ENCODE data around the gene PHKA2. TPM values are rescaled to one million over a fixed set of nuclear protein-coding genes. Genes with fewer than 3 reads are reported as not detected.

The PHKA2 gene
- total and polyA plus RNA-seq, 10 of the 15 experiments (the other 5 are each of a cell fraction or from before 2014, with no cell fraction given) = 1.4 to 25.6 (median 15.4) TPM

DNA sequence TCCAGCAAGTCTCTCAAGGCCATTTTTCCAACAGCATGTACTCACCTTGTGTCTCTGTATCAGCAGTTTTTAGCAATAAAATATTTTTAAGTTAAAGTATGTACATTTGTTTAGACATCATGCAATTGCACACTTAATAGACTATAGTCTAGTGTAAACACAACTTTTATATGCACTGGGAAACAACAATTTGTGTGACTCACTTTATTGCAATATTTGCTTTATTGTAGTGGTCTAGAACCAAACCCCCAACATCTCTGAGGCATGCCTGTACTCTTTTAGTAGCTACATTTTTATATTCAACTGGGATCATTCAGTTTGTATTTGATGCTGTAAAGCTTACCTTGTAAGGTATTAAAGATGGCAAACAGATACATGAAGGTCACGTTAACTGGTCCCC is 14.7 kb upstream of the PHKA2 start:
- no peak for FAIRE-seq
- no peak for TF ChIP-seq E4F1 (IDR thresholded peaks at IDR 0.05; ENCODE audit: borderline replicate concordance, partially characterized antibody)
- TF ChIP-seq MTA3 (IDR thresholded peaks at IDR 0.05; ENCODE audit: borderline replicate concordance, low read length) = no peak
- TF ChIP-seq, protein P1, sequence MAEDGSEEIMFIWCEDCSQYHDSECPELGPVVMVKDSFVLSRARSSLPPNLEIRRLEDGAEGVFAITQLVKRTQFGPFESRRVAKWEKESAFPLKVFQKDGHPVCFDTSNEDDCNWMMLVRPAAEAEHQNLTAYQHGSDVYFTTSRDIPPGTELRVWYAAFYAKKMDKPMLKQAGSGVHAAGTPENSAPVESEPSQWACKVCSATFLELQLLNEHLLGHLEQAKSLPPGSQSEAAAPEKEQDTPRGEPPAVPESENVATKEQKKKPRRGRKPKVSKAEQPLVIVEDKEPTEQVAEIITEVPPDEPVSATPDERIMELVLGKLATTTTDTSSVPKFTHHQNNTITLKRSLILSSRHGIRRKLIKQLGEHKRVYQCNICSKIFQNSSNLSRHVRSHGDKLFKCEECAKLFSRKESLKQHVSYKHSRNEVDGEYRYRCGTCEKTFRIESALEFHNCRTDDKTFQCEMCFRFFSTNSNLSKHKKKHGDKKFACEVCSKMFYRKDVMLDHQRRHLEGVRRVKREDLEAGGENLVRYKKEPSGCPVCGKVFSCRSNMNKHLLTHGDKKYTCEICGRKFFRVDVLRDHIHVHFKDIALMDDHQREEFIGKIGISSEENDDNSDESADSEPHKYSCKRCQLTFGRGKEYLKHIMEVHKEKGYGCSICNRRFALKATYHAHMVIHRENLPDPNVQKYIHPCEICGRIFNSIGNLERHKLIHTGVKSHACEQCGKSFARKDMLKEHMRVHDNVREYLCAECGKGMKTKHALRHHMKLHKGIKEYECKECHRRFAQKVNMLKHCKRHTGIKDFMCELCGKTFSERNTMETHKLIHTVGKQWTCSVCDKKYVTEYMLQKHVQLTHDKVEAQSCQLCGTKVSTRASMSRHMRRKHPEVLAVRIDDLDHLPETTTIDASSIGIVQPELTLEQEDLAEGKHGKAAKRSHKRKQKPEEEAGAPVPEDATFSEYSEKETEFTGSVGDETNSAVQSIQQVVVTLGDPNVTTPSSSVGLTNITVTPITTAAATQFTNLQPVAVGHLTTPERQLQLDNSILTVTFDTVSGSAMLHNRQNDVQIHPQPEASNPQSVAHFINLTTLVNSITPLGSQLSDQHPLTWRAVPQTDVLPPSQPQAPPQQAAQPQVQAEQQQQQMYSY (CRISPR knock-in tag; IDR thresholded peaks at IDR 0.05) = no peak
- TF ChIP-seq SIN3A (IDR thresholded peaks at IDR 0.05; ENCODE audit: low read depth, low read length) = no peak
- no peak for TF ChIP-seq KLF5 (IDR thresholded peaks at IDR 0.05; ENCODE audit: partially characterized antibody)
- no peak for TF ChIP-seq SMAD1 (IDR thresholded peaks at IDR 0.05; ENCODE audit: low read depth, partially characterized antibody)
- no peak for TF ChIP-seq EP300 (IDR thresholded peaks at IDR 0.05; ENCODE audit: borderline replicate concordance in 1 of 2, control insufficient read depth in 1 of 2, low read depth in 2 of 2, low read length in 2 of 2)
- DNase-seq (ENCODE audit: low read depth, low spot score) = no peak
- RAD21 ChIA-PET (ENCODE audit: unreplicated experiment) = no interaction called here
- intact Hi-C loops (cut with micrococcal nuclease; ENCODE audit: unreplicated experiment) (no loop called here), in situ Hi-C loops (cut with MboI) (no loop called here)
- Histone ChIP-seq H3K9ac (ENCODE audit: control insufficient read depth, insufficient read depth, low read length) (no peak overlapping the region), H2AFZ (ENCODE audit: control insufficient read depth, low read depth, low read length) (no peak overlapping the region), H3K4me1 (ENCODE audit: control insufficient read depth, insufficient read depth, low read length) (no peaks in the 10 kb centered on the region), H3K4me2 (ENCODE audit: control insufficient read depth, insufficient read depth) (no peak overlapping the region), H3K79me2 (ENCODE audit: control insufficient read depth, insufficient read depth, low read length) (no peaks in the 10 kb centered on the region), H3K4me3 (no peak overlapping the region), H4K20me1 (ENCODE audit: control insufficient read depth, insufficient read depth) (no peaks in the 10 kb centered on the region), H3K27me3 (replicated peaks in 1 of 2; ENCODE audit: control insufficient read depth in 2 of 2, insufficient read depth in 2 of 2, low read length in 1 of 2) (no peaks in the 10 kb centered on the region), H3K9me3 (replicated peaks; ENCODE audit: control insufficient read depth, insufficient read depth, low read length) (no peaks in the 10 kb centered on the region), H3K27ac (ENCODE audit: control insufficient read depth, insufficient read depth) (no peak overlapping the region), H3K36me3 (ENCODE audit: control insufficient read depth in 2 of 2, insufficient read depth in 2 of 2, low read length in 1 of 2) (no peaks in the 10 kb centered on the region)
- POLR2A ChIA-PET = interaction anchor here (0.6 kb wide), 1 partner anchor 166 kb away, joined by 3 read pairs; no protein-coding TSS in a partner anchor
- no TSS peak for BruUV-seq (replicated peaks)
- CTCF ChIA-PET = interaction anchor here (0.6 kb wide), 1 partner anchor 335 kb away, joined by 3 read pairs; no protein-coding TSS in a partner anchor
- WGBS (ENCODE audit: insufficient coverage, insufficient replicate concordance, low lambda C conversion rate, missing lambda C conversion rate) = 14% methylated on average over 1 of the region's 1 CpG
- SMC1A ChIA-PET (ENCODE audit: uncharacterized antibody, unreplicated experiment) = interaction anchor here (1.2 kb wide), 1 partner anchor 9 kb away, joined by 4 read pairs; no protein-coding TSS in a partner anchor
- ATAC-seq = no peak

Data from GM12878 (cell line).